RWPE1 (cell line): ENCODE results near the gene SLC4A1AP.
A peak's percentile ranks its signal among the peaks of the same experiment; 100 is the strongest.

Experiments used
- CTCF ChIA-PET: fragments of 350-600 bp; sonication (Branson Sonifier 250); formaldehyde crosslinking; extraction: SDS; loops from one replicate; lab custom pipeline; 2021; lab: Yijun Ruan, JAX
- POLR2A ChIA-PET: fragments of 400-600 bp; formaldehyde crosslinking; extraction: SDS; loops from one replicate; lab custom pipeline; 2020; ENCODE audit warnings: antibody characterized with exemption; ENCODE audit not compliant: low non-redundant PET; lab: Yijun Ruan, JAX
- DNase-seq: peaks from one replicate; pipeline ENCODE4 v3.0.0; 2012; ENCODE audit warnings: low spot score
- H3K27ac ChIP-seq: fragments of 450-650 bp; 2 replicates; pipeline ENCODE4 v1.5.1; 2017
- TF ChIP-seq, protein P1 (sequence below): fragments of 450-650 bp; conservative IDR thresholded peaks from 2 replicates; pipeline ENCODE4 v1.5.1; 2017; ENCODE audit warnings: low read depth, mild to moderate bottlenecking

Gene SLC4A1AP

DNA sequence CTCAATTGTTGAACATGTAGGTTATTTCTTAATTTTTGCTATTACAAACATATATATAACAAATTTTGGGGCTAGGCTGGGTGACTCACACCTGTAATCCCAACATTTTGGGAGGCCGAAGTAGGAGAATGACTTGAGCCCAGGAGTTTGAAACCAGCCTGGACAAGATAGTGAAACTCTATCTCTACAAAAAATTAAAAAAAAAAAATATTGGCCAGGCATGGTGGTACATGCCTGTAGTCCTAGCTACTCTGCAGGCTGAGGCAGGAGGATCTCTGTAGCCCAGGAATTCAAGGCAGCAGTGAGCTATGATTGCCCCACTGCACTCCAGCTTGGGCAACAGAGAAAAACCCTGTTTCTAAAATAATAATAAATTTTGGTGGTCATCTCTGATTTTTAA, 23.5 kb downstream of the SLC4A1AP start:
- no peak for DNase-seq
- CTCF ChIA-PET = no interaction called here
- peak overlapping the region; percentile 75 for H3K27ac ChIP-seq
- POLR2A ChIA-PET = no interaction called here
- TF ChIP-seq, protein P1, sequence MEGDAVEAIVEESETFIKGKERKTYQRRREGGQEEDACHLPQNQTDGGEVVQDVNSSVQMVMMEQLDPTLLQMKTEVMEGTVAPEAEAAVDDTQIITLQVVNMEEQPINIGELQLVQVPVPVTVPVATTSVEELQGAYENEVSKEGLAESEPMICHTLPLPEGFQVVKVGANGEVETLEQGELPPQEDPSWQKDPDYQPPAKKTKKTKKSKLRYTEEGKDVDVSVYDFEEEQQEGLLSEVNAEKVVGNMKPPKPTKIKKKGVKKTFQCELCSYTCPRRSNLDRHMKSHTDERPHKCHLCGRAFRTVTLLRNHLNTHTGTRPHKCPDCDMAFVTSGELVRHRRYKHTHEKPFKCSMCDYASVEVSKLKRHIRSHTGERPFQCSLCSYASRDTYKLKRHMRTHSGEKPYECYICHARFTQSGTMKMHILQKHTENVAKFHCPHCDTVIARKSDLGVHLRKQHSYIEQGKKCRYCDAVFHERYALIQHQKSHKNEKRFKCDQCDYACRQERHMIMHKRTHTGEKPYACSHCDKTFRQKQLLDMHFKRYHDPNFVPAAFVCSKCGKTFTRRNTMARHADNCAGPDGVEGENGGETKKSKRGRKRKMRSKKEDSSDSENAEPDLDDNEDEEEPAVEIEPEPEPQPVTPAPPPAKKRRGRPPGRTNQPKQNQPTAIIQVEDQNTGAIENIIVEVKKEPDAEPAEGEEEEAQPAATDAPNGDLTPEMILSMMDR = no peak

DNA sequence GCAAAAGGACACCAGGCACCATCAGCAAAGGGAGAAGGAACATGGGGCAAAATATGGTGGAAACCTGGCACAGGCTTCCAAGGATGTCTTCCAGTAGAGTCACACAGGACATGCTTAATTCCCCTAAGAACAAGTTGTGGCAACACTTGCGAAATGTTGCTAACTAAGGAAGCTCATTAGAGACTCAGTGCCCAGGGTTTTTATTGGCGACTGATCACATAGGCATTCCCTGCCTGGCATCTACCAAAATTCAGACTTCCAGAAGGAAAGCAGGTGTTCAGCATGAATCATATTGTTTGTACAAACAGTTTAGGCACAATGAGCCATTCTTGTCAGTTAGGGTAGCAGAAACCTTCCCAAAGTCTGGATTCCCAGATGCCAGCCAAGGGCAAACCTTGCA, 25.7 kb downstream of the SLC4A1AP start:
- no peak for DNase-seq
- ChIA-PET CTCF (interaction anchor here (1.1 kb wide), 1 partner anchor 14 kb away, joined by 3 read pairs; no protein-coding TSS in a partner anchor), POLR2A (no interaction called here)
- H3K27ac ChIP-seq = no peak overlapping the region
- TF ChIP-seq, protein P1 = no peak

DNA sequence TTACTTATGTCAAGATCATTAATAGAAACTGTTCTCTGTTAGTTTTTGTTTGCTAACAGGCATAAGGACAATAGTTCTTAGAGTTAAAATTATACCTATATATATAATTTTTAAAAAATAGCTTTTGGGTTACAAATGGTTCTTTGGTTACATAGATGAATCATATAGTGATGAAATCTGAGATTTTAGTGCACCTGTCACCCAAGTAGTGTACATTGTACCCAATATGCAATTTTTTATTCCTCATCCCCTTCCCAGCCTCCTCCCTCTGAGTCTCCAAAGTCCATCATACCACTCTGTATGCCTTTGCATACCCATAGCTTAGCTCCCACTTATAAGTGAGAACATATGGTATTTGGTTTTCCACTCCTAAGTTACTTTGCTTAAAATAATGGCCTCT, 26.4 kb downstream of the SLC4A1AP start:
- ChIA-PET CTCF (interaction anchor here (1.1 to 1.7 kb wide), 2 partner anchors 14 kb away, joined by 3 to 10 read pairs; no protein-coding TSS in a partner anchor), POLR2A (no interaction called here)
- TF ChIP-seq, protein P1 = no peak
- no peak overlapping the region for H3K27ac ChIP-seq
- no peak for DNase-seq

DNA sequence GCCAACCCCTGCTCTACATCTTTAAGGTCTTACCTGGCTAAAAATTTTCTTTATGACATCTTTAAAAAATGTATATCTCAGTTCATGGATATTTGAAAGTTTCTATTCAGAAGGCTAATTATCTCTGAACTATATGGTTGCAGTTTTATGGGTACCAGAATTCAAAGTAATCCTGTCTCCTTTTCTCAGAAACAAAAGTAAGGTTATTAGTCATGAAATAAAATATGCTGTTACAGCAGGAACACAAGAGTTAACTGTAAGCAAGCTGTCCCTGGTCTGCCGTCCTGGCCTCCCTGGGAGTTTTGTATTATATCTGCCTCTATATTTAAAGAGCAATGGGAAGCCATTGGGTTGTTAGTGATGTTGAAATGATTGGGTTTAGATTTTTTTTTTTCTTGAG, 34.0 kb downstream of the SLC4A1AP start:
- no peak for DNase-seq
- H3K27ac ChIP-seq = no peak overlapping the region
- ChIA-PET CTCF (interaction anchor here (0.7 kb wide), 1 partner anchor 671 kb away, joined by 5 read pairs; no protein-coding TSS in a partner anchor), POLR2A (no interaction called here)
- TF ChIP-seq, protein P1 = no peak

GRCh38 chr2:27701676-27702075, 38.0 kb downstream of the SLC4A1AP start:
- TF ChIP-seq, protein P1 = no peak
- H3K27ac ChIP-seq = peak overlapping the region; percentile 49
- no peak for DNase-seq
- CTCF ChIA-PET = interaction anchor here (0.5 to 0.7 kb wide), 2 partner anchors 30 to 52 kb away, joined by 3 to 4 read pairs; no protein-coding TSS in a partner anchor
- POLR2A ChIA-PET = no interaction called here

GRCh38 chr2:27702302-27702701, 38.6 kb downstream of the SLC4A1AP start:
- ChIA-PET POLR2A (no interaction called here), CTCF (interaction anchor here (0.5 kb wide), 1 partner anchor 30 kb away, joined by 4 read pairs; no protein-coding TSS in a partner anchor)
- TF ChIP-seq, protein P1 = no peak
- no peak for DNase-seq
- no peak overlapping the region for H3K27ac ChIP-seq
